Measurements from ENCODE around the gene TIGD6.

GRCh38 chr5:150022681-150023080, 22.2 kb upstream of the TIGD6 start:
- no peak for TF ChIP-seq CTCF (IDR thresholded peaks at IDR 0.05)
- no peak for TF ChIP-seq POLR2A (IDR thresholded peaks at IDR 0.05)

Data from thyroid gland (tissue), 4 donors.